IPS DF 6.9 (cell line): ENCODE data around the gene RAPSN.

ENCODE experiments used
- DNase-seq: peaks from one replicate; pipeline ENCODE4 v3.0.0-alpha.2; 2013; ENCODE audit warnings: low read depth, low spot score
- H3K27ac ChIP-seq: one replicate; pipeline ENCODE4 v1.5.1; 2013; ENCODE audit warnings: low read length, control low read depth
- H3K27me3 ChIP-seq: 2 replicates; pipeline ENCODE4 v1.6.1; 2013; ENCODE audit warnings: mild to moderate bottlenecking, low read length; ENCODE audit not compliant: control insufficient read depth, insufficient read depth
- H3K36me3 ChIP-seq: 2 replicates; pipeline ENCODE4 v1.6.1; 2013; ENCODE audit warnings: low read length; ENCODE audit not compliant: control insufficient read depth, insufficient read depth
- H3K4me1 ChIP-seq: 2 replicates; pipeline ENCODE4 v1.6.1; 2013; ENCODE audit warnings: low read length; ENCODE audit not compliant: control insufficient read depth, insufficient read depth
- H3K4me3 ChIP-seq: 2 replicates; pipeline ENCODE4 v1.5.1; 2013; ENCODE audit warnings: mild to moderate bottlenecking, low read length
- H3K9me3 ChIP-seq: 2 replicates; pipeline ENCODE4 v1.6.1; 2013; ENCODE audit warnings: low read length, inconsistent platforms; ENCODE audit not compliant: control insufficient read depth, insufficient read depth
- WGBS: extraction: QIAGEN DNeasy Blood & Tissue Kit; methylation state at CpG from one replicate; pipeline ENCODE4 v1.1.7; 2013; ENCODE audit warnings: mixed read lengths, missing lambda C conversion rate; ENCODE audit not compliant: insufficient read length, insufficient coverage; 5-methylcytosine and 5-hydroxymethylcytosine counted together

The RAPSN gene

DNA sequence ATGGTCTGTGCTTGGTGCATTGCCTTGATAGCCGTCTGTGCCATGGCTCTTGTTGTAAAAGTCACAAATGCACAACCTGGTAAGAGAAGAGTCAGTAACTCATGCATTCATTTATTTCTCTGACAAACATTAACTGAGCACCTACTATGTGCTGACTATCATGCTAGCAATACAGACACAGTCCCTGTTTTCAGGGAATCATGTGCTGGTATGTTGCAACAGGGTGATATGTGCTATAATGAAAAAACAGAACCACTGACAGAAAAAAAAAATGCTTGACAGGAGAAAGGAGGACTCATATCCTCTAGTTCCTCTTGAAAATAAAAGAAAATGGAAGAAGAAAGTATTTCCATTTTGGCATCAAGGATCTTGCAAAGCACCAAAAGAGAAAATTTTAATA is 34.5 kb upstream of the RAPSN start:
- no CpG with 5 or more reads among the region's 1 CpG for whole genome bisulfite sequencing
- no peaks in the 10 kb centered on the region for H3K9me3 ChIP-seq
- DNase-seq, result no peak
- H3K4me1 ChIP-seq, result no peaks in the 10 kb centered on the region
- H3K27ac ChIP-seq, result no peak overlapping the region
- H3K4me3 ChIP-seq, result no peak overlapping the region
- peaks cover 25% of the 10 kb centered on the region for H3K36me3 ChIP-seq
- H3K27me3 ChIP-seq, result no peaks in the 10 kb centered on the region

DNA sequence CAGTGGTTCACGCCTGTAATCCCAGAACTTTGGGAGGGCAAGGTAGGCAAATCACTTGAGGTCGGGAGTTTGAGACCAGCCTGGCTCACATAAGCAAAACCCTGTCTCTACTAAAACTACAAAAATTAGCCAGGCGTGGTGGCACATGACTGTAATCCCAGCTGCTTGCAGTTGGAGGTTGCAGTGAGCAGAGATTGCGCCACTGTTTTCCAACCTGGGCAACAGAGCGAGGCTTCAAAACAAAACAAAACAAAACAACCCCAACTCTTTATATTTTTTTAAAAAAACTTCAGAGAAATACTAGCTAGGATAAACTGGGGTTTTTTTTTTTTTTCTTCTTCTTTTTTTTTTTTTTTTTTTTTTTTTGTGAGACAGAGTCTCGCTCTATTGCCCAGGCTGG is 31.8 kb upstream of the RAPSN start:
- WGBS, result no CpG with 5 or more reads among the region's 6 CpGs
- DNase-seq, result no peak
- peaks cover 37% of the 10 kb centered on the region for H3K36me3 ChIP-seq

DNA sequence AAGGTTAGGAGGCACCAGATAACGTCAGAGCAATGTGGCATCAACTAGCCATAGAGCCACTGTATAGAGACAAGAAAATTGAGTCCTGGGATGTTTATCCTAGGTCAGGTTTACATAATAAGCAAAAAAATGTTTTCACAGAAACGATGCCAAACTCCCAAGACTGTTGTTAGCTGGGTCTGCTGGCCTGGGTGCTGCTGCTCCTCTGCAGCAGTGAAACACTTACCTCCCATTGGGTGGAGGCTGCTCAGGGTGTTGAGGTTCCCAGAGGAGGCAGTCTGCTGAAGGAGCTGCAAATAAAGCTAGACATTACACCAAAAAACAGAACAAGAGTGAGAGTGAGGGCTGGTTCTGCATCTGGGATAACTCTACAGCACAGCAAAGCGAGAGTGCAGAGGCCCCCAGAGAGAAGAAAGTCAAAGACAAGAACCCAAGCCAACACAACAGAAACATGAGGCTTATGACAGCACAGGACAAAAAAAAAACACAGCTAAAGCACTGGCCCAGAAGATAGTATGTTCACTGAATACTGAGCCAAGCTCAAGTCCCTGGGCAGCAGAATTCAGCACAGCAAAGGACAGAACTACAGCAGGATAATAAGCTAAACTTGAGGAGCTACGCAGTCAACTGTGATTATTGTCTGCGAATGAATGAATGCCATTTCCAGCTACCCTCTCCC is 29.9 kb upstream of the RAPSN start:
- WGBS, result no CpG with 5 or more reads among the region's 5 CpGs
- Histone ChIP-seq H3K4me1 (no peaks in the 10 kb centered on the region), H3K4me3 (no peak overlapping the region), H3K9me3 (no peaks in the 10 kb centered on the region), H3K36me3 (peaks cover 30% of the 10 kb centered on the region), H3K27me3 (no peaks in the 10 kb centered on the region), H3K27ac (no peak overlapping the region)
- DNase-seq, result no peak

More for the DNA sequence above, 31.8 kb upstream of the RAPSN start:
- Histone ChIP-seq H3K9me3 (no peaks in the 10 kb centered on the region), H3K4me3 (no peak overlapping the region), H3K27ac (no peak overlapping the region), H3K27me3 (no peaks in the 10 kb centered on the region), H3K4me1 (no peaks in the 10 kb centered on the region)

DNA sequence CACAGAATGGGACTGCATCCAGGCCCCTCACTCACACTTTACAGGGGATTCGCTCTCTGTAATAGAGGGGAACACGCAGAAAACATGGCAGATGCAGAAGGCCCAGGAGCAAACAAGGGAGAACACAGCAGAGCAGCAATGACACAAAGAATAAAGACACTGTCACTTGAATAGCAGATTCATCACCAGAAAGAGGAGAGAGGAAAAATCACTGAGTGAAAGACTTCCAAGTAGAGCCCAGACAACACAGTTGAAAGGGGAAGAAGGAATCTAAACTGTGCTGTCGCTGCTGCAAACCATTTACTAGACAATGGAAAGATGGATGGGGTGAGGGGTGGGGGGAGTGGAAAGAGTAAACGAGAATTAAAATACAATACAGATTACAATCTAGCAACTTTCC is 28.8 kb upstream of the RAPSN start:
- H3K9me3 ChIP-seq, result no peaks in the 10 kb centered on the region
- no CpG with 5 or more reads among the region's 4 CpGs for WGBS
- no peak overlapping the region for H3K4me3 ChIP-seq
- peaks cover 27% of the 10 kb centered on the region; the same call in 1 of the 2 replicates for H3K36me3 ChIP-seq
- H3K27me3 ChIP-seq, result no peaks in the 10 kb centered on the region
- no peaks in the 10 kb centered on the region for H3K4me1 ChIP-seq
- DNase-seq, result no peak
- no peak overlapping the region for H3K27ac ChIP-seq

DNA sequence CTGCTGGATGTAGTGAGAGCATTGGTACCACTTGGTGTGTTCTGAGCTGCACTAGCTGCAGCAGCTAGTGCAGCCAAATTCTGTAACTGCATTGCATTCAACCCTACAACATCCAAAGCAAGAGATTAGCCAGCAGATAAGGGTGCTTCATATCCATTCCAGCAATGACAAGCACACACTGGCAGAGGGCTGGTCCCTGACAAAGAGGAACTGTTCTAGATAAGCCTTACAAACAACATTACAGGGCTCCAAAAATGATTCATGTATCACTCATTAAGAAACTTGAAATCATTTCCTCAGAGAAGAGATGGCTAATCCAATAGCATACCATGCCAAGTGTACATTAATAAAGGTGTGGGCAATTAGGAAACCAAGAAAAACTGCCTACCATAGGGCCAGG is 28.4 kb upstream of the RAPSN start:
- Histone ChIP-seq H3K4me3 (no peak overlapping the region), H3K9me3 (no peaks in the 10 kb centered on the region), H3K27ac (no peak overlapping the region), H3K27me3 (no peaks in the 10 kb centered on the region), H3K4me1 (no peaks in the 10 kb centered on the region), H3K36me3 (peaks cover 27% of the 10 kb centered on the region; the same call in 1 of the 2 replicates)
- no peak for DNase-seq

DNA sequence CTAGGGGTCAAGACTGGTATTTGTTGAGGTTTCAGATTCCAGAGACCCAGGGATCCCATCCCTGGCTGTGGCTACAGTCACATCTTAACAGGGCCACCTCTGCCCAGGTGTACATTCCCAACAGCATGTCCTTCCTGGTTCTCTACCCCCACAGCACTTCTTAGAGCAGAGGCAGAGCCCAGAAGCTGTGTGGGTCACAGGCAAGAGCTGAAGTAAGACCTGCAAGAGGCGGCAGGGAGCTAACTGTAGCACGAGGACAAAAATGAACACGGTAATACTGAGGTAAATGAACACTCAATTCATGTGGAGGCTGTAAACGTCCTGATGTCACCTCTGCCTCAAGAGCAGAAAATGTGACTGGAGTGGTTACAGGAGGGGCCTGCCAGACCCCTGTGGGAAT is 21.7 kb upstream of the RAPSN start:
- Histone ChIP-seq H3K4me1 (peaks cover 7% of the 10 kb centered on the region; the same call in 1 of the 2 replicates), H3K27ac (no peak overlapping the region), H3K4me3 (no peak overlapping the region), H3K27me3 (no peaks in the 10 kb centered on the region), H3K36me3 (peaks cover 19% of the 10 kb centered on the region), H3K9me3 (no peaks in the 10 kb centered on the region)
- DNase-seq, result no peak
- no CpG with 5 or more reads among the region's 4 CpGs for WGBS

DNA sequence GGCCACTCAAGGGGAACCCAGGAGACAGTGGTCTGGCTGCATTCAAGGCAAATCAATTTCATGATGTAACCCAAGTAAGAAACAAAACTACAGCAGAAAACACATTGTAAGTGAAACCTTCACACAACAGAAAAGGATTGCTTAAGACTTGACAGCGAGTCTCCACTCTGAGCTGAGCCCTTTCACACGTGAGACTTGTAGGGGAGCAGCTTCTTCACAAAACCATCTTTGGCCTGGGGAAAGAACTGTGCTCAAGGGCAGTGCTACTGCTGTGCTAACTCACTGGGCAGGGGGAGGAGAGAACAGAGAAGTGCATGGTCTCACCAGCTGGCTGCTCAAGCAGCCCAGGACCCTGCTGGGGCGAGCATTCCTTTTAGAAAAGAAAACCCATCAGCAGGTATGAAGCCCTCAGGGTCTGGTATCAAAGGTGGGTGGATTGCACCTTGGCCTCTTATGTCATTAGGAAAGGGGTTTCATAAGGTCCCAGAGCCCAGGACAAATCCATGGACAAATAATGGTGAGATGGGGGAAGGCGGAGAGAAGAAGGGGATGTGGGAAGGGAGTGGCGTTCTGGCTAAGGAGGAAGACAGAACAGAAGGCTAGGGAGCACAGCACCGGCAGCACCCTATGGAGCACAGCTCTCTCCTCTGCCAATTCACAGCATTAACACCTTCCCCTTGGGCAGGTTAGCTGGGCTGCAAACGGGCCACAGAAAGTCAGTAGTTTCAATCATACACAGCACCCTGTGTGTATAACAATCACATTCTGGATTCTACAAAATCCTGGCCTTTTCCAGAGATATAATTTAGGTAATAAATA is 20.6 kb upstream of the RAPSN start:
- no peak overlapping the region for H3K4me3 ChIP-seq
- H3K27me3 ChIP-seq, result no peaks in the 10 kb centered on the region
- H3K9me3 ChIP-seq, result no peaks in the 10 kb centered on the region
- no peak overlapping the region for H3K27ac ChIP-seq
- peaks cover 19% of the 10 kb centered on the region for H3K36me3 ChIP-seq
- no peak for DNase-seq
- WGBS, result no CpG with 5 or more reads among the region's 7 CpGs
- peaks cover 7% of the 10 kb centered on the region; the same call in 1 of the 2 replicates for H3K4me1 ChIP-seq

DNA sequence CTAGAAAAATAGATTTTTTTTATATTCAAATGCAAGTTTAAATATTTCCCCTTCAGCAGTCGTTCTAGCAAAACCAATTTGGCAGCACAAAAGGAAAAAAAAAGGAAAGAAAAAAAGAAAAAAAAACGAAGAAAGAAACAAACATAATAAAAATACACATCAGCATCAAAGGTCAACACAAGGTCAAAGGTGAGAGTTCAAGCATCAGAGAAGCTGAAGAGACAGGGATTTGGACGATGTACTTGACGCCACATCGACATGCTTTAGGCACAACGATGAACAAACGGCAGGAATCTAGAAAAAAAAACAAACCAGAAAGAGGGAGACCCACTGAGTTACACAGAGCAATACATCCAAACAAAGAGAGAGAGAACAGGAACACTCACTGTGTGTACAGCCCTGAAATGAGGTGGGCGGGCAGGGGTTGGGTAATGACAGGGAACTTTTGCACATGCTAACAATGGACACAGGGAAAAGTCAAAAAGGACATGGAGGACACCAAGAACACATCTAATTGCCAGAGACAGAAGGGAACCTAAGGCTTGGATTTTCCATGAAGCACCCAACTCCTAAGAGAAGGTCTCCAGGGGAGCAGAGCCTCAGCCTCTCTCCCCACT is 19.8 kb upstream of the RAPSN start:
- Histone ChIP-seq H3K4me3 (no peak overlapping the region), H3K4me1 (peaks cover 7% of the 10 kb centered on the region; the same call in 1 of the 2 replicates), H3K27ac (no peak overlapping the region), H3K9me3 (no peaks in the 10 kb centered on the region), H3K36me3 (peaks cover 19% of the 10 kb centered on the region), H3K27me3 (no peaks in the 10 kb centered on the region)
- DNase-seq, result no peak
- WGBS, result no CpG with 5 or more reads among the region's 8 CpGs

DNA sequence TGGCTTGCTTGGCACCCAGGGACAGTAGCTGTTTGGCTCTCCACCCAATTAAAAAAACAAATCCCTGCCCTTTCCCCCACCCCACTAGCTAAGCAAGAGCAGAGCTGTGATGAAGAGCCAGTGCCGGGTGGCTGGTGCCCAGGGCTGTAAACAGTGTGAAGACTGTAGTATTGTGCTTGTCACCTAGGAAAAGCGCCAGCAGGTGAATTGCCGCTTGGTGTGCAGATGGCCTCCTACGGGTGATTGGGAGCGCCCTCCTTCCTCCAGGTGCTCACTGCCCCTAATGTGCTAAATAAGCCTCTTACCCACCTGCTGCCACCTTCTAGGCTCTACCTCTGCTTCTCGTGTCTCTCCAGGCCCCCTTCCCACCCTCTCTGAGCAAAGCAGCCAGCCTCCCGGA is 18.4 kb upstream of the RAPSN start:
- no peak for DNase-seq
- H3K4me3 ChIP-seq, result no peak overlapping the region
- no peaks in the 10 kb centered on the region for H3K9me3 ChIP-seq
- H3K27ac ChIP-seq, result no peak overlapping the region
- H3K27me3 ChIP-seq, result no peaks in the 10 kb centered on the region
- peaks cover 7% of the 10 kb centered on the region; the same call in 1 of the 2 replicates for H3K4me1 ChIP-seq
- peaks cover 12% of the 10 kb centered on the region for H3K36me3 ChIP-seq
- no CpG with 5 or more reads among the region's 7 CpGs for WGBS

DNA sequence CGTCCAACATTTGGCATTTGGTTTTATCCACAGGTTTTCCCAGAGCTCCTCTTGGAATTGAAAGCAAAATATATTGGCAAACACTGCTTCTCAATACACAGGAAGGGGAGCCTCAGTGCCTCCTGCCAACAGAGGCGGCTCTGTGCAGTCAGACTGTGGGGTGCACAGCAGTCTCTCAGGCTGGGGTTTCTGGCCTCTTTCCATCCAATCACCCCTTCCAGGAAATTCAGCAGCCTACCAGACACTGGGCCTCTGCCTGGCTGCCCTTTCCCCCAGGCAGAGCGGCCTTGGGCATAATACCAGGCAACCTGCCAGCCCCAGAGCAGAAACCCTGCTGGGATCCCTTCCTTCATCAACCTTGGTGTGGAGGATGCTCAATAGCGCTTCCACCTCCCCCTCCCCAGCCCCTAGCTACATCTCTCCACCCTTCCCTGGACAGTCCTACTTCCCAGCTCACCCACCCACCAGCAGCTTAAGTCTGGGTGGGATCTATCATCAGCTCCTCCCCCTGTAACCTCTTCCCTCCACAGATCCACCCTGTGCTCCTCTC is 17.8 kb upstream of the RAPSN start:
- Histone ChIP-seq H3K36me3 (peaks cover 9% of the 10 kb centered on the region), H3K4me3 (no peak overlapping the region), H3K27me3 (no peaks in the 10 kb centered on the region), H3K4me1 (peaks cover 7% of the 10 kb centered on the region; the same call in 1 of the 2 replicates), H3K27ac (no peak overlapping the region), H3K9me3 (no peaks in the 10 kb centered on the region)
- WGBS, result no CpG with 5 or more reads among the region's 4 CpGs
- DNase-seq, result no peak
